Breast epithelium (tissue), 3 donors: Measurements from ENCODE around the gene TMEM169.

Experiments used
- CTCF ChIP-seq, 3 donors: fragments of 450-650 bp; IDR thresholded peaks; one replicate each; pipeline ENCODE4 v1.5.1; 2016 to 2017; ENCODE audit warnings: antibody characterized with exemption in 3 of 3, mild to moderate bottlenecking in 3 of 3, moderate library complexity in 3 of 3
- POLR2A ChIP-seq: fragments of 450-650 bp; IDR thresholded peaks from one replicate; pipeline ENCODE4 v1.6.1; 2016; ENCODE audit warnings: antibody characterized with exemption, mild to moderate bottlenecking, moderate library complexity
- POLR2AphosphoS5 ChIP-seq, 3 donors: sonication (generic); formaldehyde crosslinking; IDR thresholded peaks; one replicate each; pipeline ENCODE4 v1.6.1; 2017; ENCODE audit warnings: antibody characterized with exemption in 3 of 3

GRCh38 chr2:216117561-216118340, 36.0 kb downstream of the TMEM169 start:
- TF ChIP-seq CTCF (IDR thresholded peaks at IDR 0.05) (no peak), POLR2AphosphoS5 (IDR thresholded peaks at IDR 0.05) (no peak), POLR2A (no peak)
